Heart right ventricle (tissue), 16 donors: ENCODE results near the gene KLF16. TPM values are rescaled to one million over a fixed set of nuclear protein-coding genes. Genes with fewer than 3 reads are reported as not detected.

Experiments
- ATAC-seq, 8 donors: fragments of 200-7000 bp; cut with Tn5 transposase; one replicate each; pipeline ENCODE4 v1.9.1; 2020; ENCODE audit warnings: mild to moderate bottlenecking in 8 of 8, moderate library complexity in 8 of 8, moderate number of reproducible peaks in 1 of 8
- DNase-seq, 2 donors: peaks; one replicate each; pipeline ENCODE4 v3.0.0-alpha.2; 2020
- H3K27ac ChIP-seq, 10 donors: fragments of 200-600 bp; sonication (generic) in 2 of 10; one replicate each; pipeline versions ENCODE4 v1.5.0 to v1.8.0; 2020 to 2022; ENCODE audit warnings: mild to moderate bottlenecking in 3 of 10
- H3K27me3 ChIP-seq, 7 donors: fragments of 200-600 bp; one replicate each; pipeline ENCODE4 v1.8.0; 2021 to 2022; ENCODE audit warnings: mild to moderate bottlenecking in 2 of 7
- H3K36me3 ChIP-seq, 9 donors: fragments of 200-600 bp; sonication (generic) in 1 of 9; one replicate each; pipeline versions ENCODE4 v1.5.0 to v1.8.0; 2020 to 2022; ENCODE audit warnings: mild to moderate bottlenecking in 2 of 9
- H3K4me1 ChIP-seq, 9 donors: fragments of 200-600 bp; sonication (generic) in 1 of 9; one replicate each; pipeline versions ENCODE4 v1.5.0 to v1.8.0; 2020 to 2022; ENCODE audit warnings: mild to moderate bottlenecking in 4 of 9
- H3K4me3 ChIP-seq, 10 donors: fragments of 200-600 bp; sonication (generic) in 2 of 10; one replicate each; pipeline versions ENCODE4 v1.5.0 to v1.8.0; 2020 to 2022; ENCODE audit warnings: mild to moderate bottlenecking in 7 of 10, moderate library complexity in 2 of 10
- H3K9me3 ChIP-seq, 11 donors: fragments of 200-600 bp in 10 of 11; sonication (generic) in 2 of 11; one replicate each; pipeline versions ENCODE4 v1.5.0 to v1.8.0; 2013 to 2022; ENCODE audit warnings: mild to moderate bottlenecking in 2 of 11, control low read depth in 1 of 11, moderate library complexity in 1 of 11
- WGBS, 2 donors: extraction: QIAGEN DNeasy Blood & Tissue Kit; methylation state at CpG; one replicate each; pipeline ENCODE4 v1.1.7; 2013; ENCODE audit warnings: inconsistent platforms in 1 of 2; 5-methylcytosine and 5-hydroxymethylcytosine counted together
- intact Hi-C, 10 donors: fragments of 100-400 bp; cut with DNase I; formaldehyde crosslinking; loops; one replicate each; pipeline versions ENCODE4 v1.11.1 to v1.14.2; 2022
- polyA plus RNA-seq, 2 donors: library from polyadenylated mRNA; stranded (reverse); fragments of 200-250 nt; gene quantifications; one replicate each; pipeline ENCODE4 v1.2.3, GENCODE V29; 2013
- total RNA-seq, 10 donors: library from RNA; stranded (reverse); fragmentation: NEBNext Ultra II Directional in 3 of 10; extraction: Animal tissue kit (Norgen Biotek cat#: 25700) in 3 of 10; gene quantifications; one replicate each; pipeline versions ENCODE4 v1.2.1 to v1.2.4, GENCODE V29; 2021 to 2023
- TF ChIP-seq, protein P1 (sequence below), 9 donors: fragments of 200-600 bp; sonication (generic) in 2 of 9; IDR thresholded peaks; one replicate each; pipeline versions ENCODE4 v1.5.0 to v1.8.0; 2021 to 2022; ENCODE audit warnings: antibody characterized with exemption in 9 of 9, mild to moderate bottlenecking in 5 of 9, moderate library complexity in 1 of 9
- donor health status: Arrhythmogenic right ventricular cardiomyopathy.
- donor health status: ischemic (EF 13 %, LVEDD 7.1; RV severe dilation, severe dysfunction).
- donor health status: healthy with polysubstance abuse.
- donor health status: DM: no; HTN: yes; CAD: no.
- donor health status: DM: no; HTN: no; CAD: no.
- donor health status: ischemic (EF 25% LVEDD 6.9; RV normal size, moderate dysfunction).
- donor health status: ischemic (EF 25% LVEDD 5.7; RV mildly dilated, moderate dysfunction).
- donor health status: healthy.
- donor health status: DM: yes; HTN: yes; CAD: no.
- donor health status: Ischemic cardiomyopathy.
- donor health status: ischemic (EF 35%, LVEDD 5.7; RV mildly dilated, moderate dysfunction).
- donor health status: nonischemic (EF 11% LVEDD 7.7; RV severe dilation, severe dysfunction).
- donor health status: DM: yes; HTN: yes; CAD: no.
- donor health status: PGD.
- donor health status: ischemic (EF 29% LVEDD 5.4; RV normal size, mild dysfunction).
- donor health status: nonischemic (EF 23%, LVEDD 6.1; RV moderate dilation, normal function).

KLF16 gene
- total and polyA plus RNA-seq, 12 donors, result 4.0 to 13.4 (median 7.6) TPM

DNA sequence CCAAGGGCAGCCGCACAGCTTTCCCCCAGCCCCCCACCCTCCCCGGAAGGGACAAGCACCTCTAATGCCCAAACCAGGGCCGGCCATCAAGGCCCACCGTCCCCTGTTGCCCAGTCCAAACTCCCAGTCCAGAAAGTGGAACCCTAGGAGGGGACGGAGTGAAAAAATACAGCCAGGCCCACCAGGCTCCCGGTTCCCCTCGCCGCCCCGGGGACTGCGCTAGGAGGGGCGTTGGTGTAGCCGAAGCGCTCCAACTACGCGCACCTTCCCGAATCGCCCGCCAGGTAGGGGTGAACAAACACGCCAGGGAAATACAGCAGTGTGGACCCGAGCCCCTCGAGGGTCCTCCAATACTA, 1.3 kb downstream of the KLF16 start:
- ATAC-seq, result no peak
- no peaks in the 10 kb centered on the region for H3K36me3 ChIP-seq
- H3K27me3 ChIP-seq, result no peaks in the 10 kb centered on the region
- intact Hi-C loops, result loop anchor here in 1 of 10 donors (10.0 kb wide), 1 partner anchor 203 kb away; no protein-coding TSS in a partner anchor
- TF ChIP-seq, protein P1, sequence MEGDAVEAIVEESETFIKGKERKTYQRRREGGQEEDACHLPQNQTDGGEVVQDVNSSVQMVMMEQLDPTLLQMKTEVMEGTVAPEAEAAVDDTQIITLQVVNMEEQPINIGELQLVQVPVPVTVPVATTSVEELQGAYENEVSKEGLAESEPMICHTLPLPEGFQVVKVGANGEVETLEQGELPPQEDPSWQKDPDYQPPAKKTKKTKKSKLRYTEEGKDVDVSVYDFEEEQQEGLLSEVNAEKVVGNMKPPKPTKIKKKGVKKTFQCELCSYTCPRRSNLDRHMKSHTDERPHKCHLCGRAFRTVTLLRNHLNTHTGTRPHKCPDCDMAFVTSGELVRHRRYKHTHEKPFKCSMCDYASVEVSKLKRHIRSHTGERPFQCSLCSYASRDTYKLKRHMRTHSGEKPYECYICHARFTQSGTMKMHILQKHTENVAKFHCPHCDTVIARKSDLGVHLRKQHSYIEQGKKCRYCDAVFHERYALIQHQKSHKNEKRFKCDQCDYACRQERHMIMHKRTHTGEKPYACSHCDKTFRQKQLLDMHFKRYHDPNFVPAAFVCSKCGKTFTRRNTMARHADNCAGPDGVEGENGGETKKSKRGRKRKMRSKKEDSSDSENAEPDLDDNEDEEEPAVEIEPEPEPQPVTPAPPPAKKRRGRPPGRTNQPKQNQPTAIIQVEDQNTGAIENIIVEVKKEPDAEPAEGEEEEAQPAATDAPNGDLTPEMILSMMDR (IDR thresholded peaks at IDR 0.05), result no peak
- 22% methylated on average over 21 of the region's 21 CpGs for WGBS, 2 donors
- H3K4me3 ChIP-seq, result peak overlapping the region; percentile 25 to 84 (median 64)
- H3K27ac ChIP-seq, result peak overlapping the region in 8 of 10 donors; percentile 62 to 88 (median 78)
- DNase-seq, result no peak
- H3K4me1 ChIP-seq, result peaks cover 20 to 67% (median 53%) of the 10 kb centered on the region in 9 donors
- no peaks in the 10 kb centered on the region for H3K9me3 ChIP-seq

DNA sequence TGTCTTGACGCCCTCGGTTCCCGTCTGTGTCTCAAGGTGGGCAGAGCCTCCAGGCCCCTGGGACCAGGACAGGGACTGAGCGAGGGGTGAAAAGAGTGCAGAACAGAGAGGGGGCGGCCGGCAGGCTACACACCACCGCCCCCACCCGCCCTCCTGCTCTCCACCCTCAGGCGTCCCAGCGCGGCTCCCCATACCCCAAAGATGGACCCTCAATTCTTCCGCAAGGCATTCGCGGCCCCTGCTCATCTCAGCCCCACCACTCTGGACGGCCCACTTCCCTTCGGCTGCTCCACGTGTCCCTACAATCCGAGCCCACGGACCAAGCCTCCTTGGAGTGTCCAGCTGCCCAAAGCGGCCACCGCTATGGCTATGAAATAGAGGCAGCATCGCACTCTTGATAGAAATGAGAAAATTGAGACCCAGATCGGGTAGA, 1.8 kb downstream of the KLF16 start:
- intact Hi-C loops, result loop anchor here in 1 of 10 donors (10.0 kb wide), 1 partner anchor 203 kb away; no protein-coding TSS in a partner anchor
- WGBS, 2 donors, result 51 to 55% methylated on average over 23 of the region's 23 CpGs
- DNase-seq, result no peak

DNA sequence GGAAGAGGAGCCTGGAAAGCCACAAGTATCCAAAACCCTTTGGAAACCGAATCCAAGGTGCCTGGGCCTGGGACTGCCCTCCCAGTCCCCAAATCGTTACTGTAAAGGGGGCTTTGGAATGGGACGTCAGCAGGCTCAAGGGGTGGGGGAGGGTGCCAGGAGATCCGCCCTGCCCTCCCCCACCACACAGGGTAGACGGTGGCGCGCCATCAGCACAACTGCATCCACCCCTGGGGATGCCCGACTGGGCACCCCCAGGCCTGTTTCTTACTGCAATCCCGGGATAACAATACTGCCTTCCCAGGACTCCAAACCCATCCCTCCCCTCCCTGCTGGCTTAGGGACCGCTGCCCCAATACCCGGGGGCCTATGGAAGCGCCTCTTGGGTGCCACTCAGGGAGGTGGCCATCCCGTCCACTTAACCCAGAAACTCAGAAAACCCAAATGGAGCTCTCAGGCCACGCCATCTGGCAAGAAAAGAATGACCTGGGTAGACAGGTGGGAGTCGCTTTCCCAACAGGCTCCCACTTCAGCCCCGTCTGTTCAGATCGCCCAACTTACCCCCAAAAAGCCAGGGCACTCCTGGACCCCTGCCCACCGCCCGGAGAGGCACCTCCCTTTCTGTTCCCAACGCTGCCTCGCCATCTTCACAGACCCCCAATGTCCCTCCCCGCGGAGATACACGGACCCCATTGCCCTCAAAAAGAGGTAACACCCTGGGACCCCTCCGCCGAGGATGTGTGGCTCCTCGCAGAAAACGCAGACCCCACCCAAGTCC, 2.4 kb downstream of the KLF16 start:
- H3K4me1 ChIP-seq, result peaks cover 28 to 75% (median 63%) of the 10 kb centered on the region in 9 donors
- H3K9me3 ChIP-seq, result no peaks in the 10 kb centered on the region
- H3K27ac ChIP-seq, result peak overlapping the region in 7 of 10 donors; percentile 44 to 84 (median 68)
- H3K36me3 ChIP-seq, result no peaks in the 10 kb centered on the region
- 67 to 70% methylated on average over 28 of the region's 28 CpGs for WGBS, 2 donors
- H3K4me3 ChIP-seq, result peak overlapping the region in 8 of 10 donors; percentile 43 to 84 (median 64)
- no peak for DNase-seq
- no peaks in the 10 kb centered on the region for H3K27me3 ChIP-seq
- ATAC-seq, result no peak
- TF ChIP-seq, protein P1 (IDR thresholded peaks at IDR 0.05), result no peak
- intact Hi-C loops, result loop anchor here in 1 of 10 donors (10.0 kb wide), 1 partner anchor 204 kb away; no protein-coding TSS in a partner anchor

More for the DNA sequence above, 1.8 kb downstream of the KLF16 start:
- H3K27ac ChIP-seq, result peak overlapping the region in 8 of 10 donors; percentile 62 to 88 (median 78)
- peaks cover 22 to 69% (median 57%) of the 10 kb centered on the region in 9 donors for H3K4me1 ChIP-seq
- peak overlapping the region in 9 of 10 donors; percentile 43 to 84 (median 66) for H3K4me3 ChIP-seq
- H3K27me3 ChIP-seq, result no peaks in the 10 kb centered on the region
- no peaks in the 10 kb centered on the region for H3K36me3 ChIP-seq
- no peaks in the 10 kb centered on the region for H3K9me3 ChIP-seq
- TF ChIP-seq, protein P1 (IDR thresholded peaks at IDR 0.05), result no peak
- ATAC-seq, result no peak

DNA sequence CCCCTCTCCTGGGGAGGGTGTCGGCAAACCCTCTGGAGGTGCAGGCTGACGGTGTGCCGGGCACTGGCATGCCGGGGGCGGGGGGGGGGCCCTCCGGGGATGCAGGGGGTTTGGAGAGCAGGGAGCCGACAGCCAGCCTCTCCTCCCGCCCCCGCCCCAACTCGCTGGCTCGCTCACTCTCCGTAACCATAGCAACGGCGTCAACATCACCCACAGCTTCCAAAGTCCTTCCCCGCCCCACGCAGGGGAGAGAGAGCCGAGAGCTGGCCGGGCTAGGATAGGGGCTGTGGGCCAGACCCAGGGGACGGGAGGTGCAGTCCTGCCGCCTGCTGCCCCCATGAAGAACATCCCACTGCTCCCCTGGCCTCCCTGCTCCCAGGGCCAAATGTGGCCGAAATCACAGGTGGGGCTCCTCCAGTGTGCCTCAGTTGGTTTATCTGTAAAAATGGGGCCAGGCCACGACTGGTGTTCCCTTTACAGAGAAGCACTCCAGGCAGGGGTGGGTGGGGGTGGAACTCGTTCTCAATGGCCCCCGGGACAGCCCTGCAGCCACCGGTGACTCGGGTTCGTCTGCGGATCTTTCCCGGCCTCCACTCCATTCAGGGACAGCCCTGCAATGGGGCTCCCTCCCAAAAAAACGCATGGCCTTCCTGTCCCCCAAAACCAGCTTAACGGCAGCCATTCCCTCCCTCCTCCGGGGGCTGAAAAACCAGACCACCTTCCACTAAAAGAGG, 3.2 kb downstream of the KLF16 start:
- intact Hi-C loops, result loop anchor here in 1 of 10 donors (10.0 kb wide), 1 partner anchor 205 kb away; no protein-coding TSS in a partner anchor
- TF ChIP-seq, protein P1 (IDR thresholded peaks at IDR 0.05), result no peak
- peaks cover 30 to 82% (median 70%) of the 10 kb centered on the region in 9 donors for H3K4me1 ChIP-seq
- ATAC-seq (no peak), DNase-seq (peak in 1 of 2 donors; percentile 79)
- H3K9me3 ChIP-seq, result no peaks in the 10 kb centered on the region
- peak overlapping the region in 5 of 10 donors; percentile 0 to 84 (median 24) for H3K4me3 ChIP-seq
- H3K27ac ChIP-seq, result peak overlapping the region in 6 of 10 donors; percentile 23 to 68 (median 45)
- 30 to 39% methylated on average over 27 to 32 of the region's 32 CpGs for whole genome bisulfite sequencing, 2 donors
- H3K27me3 ChIP-seq, result no peaks in the 10 kb centered on the region
- no peaks in the 10 kb centered on the region for H3K36me3 ChIP-seq
